Sigmoid colon (tissue), 7 donors: Measurements from ENCODE around the gene TBXT. TPM values are rescaled to one million over a fixed set of nuclear protein-coding genes. Genes with fewer than 3 reads are reported as not detected.

Experiments
- DNase-seq: peaks from one replicate; pipeline ENCODE4 v3.0.0-alpha.2; 2019
- H3K27ac ChIP-seq, 4 donors: fragments of 200-600 bp; sonication (generic); one replicate each; pipeline ENCODE4 v1.5.1; 2016 to 2019; ENCODE audit warnings: mild to moderate bottlenecking in 1 of 4
- H3K27me3 ChIP-seq, 3 donors: fragments of 200-600 bp; sonication (generic); one replicate each; pipeline ENCODE4 v1.5.1; 2019; ENCODE audit warnings: mild to moderate bottlenecking in 1 of 3
- H3K36me3 ChIP-seq, 4 donors: fragments of 200-600 bp; sonication (generic); one replicate each; pipeline ENCODE4 v1.5.1; 2016 to 2019
- H3K4me1 ChIP-seq, 4 donors: fragments of 200-600 bp; sonication (generic); one replicate each; pipeline ENCODE4 v1.5.1; 2017 to 2019
- H3K4me3 ChIP-seq, 4 donors: fragments of 200-600 bp; sonication (generic); one replicate each; pipeline ENCODE4 v1.5.1; 2017 to 2019; ENCODE audit warnings: mild to moderate bottlenecking in 2 of 4, moderate library complexity in 1 of 4
- H3K9me3 ChIP-seq, 4 donors: fragments of 200-600 bp in 3 of 4; sonication (generic) in 3 of 4; one replicate each; pipeline versions ENCODE4 v1.5.1 to v1.6.1; 2013 to 2019
- CTCF ChIP-seq, 4 experiments: fragments of 450-650 bp in 3 of 4; fragments of 200-600 bp in 1 of 4; IDR thresholded peaks; one replicate each; pipeline ENCODE4 v1.5.1; 2016 to 2019; ENCODE audit warnings: antibody characterized with exemption in 4 of 4, mild to moderate bottlenecking in 3 of 4, moderate library complexity in 2 of 4
- EP300 ChIP-seq, 4 donors: sonication (generic); formaldehyde crosslinking; IDR thresholded peaks; one replicate each; pipeline ENCODE4 v1.6.1; 2017; ENCODE audit warnings: antibody characterized with exemption in 4 of 4
- POLR2A ChIP-seq, 2 donors: fragments of 450-650 bp; IDR thresholded peaks; one replicate each; pipeline ENCODE4 v1.6.1; 2016; ENCODE audit warnings: antibody characterized with exemption in 2 of 2, mild to moderate bottlenecking in 2 of 2, moderate library complexity in 2 of 2
- POLR2AphosphoS5 ChIP-seq, 4 donors: sonication (generic); formaldehyde crosslinking; IDR thresholded peaks; one replicate each; pipeline ENCODE4 v1.6.1; 2017; ENCODE audit warnings: antibody characterized with exemption in 4 of 4
- WGBS, 2 donors: extraction: QIAGEN DNeasy Blood & Tissue Kit; methylation state at CpG; one replicate each; pipeline ENCODE4 v1.1.7; 2013; 5-methylcytosine and 5-hydroxymethylcytosine counted together
- intact Hi-C: fragments of 100-400 bp; cut with DNase I; formaldehyde crosslinking; loops from one replicate; pipeline ENCODE4 v1.15.1; 2023
- polyA plus RNA-seq, 3 donors: library from polyadenylated mRNA; stranded (reverse); fragments of 200-250 nt; gene quantifications; one replicate each; pipeline ENCODE4 v1.2.3, GENCODE V29; 2013
- total RNA-seq, 4 donors: library from RNA; depleted of rRNA; stranded (reverse); fragments of >200 nt; gene quantifications; one replicate each; pipeline ENCODE4 v1.1.0, GENCODE V29; 2016
- donor health status: healthy with polysubstance abuse.
- donor health status: Bipolar disorder and iron deficiency.
- donor health status: healthy.

TBXT gene
- total and polyA plus RNA-seq, 7 donors: not detected

- intact Hi-C loops: no loop called here
- H3K36me3 ChIP-seq: no peaks in the 10 kb centered on the region
- DNase-seq: no peak
- H3K4me3 ChIP-seq: no peak overlapping the region
- H3K27ac ChIP-seq: no peak overlapping the region
- TF ChIP-seq POLR2AphosphoS5 (IDR thresholded peaks at IDR 0.05) (no peak), POLR2A (IDR thresholded peaks at IDR 0.05) (no peak), CTCF (IDR thresholded peaks at IDR 0.05) (no peak), EP300 (IDR thresholded peaks at IDR 0.05) (no peak)
- H3K4me1 ChIP-seq: peaks cover 0 to 36% (median 28%) of the 10 kb centered on the region in 4 donors
- 4 to 14% methylated on average over 63 of the region's 63 CpGs for WGBS, 2 donors
- H3K9me3 ChIP-seq: no peaks in the 10 kb centered on the region
- H3K27me3 ChIP-seq: peaks cover 32 to 88% (median 60%) of the 10 kb centered on the region in 3 donors
These were observed 1.1 kb downstream of the TBXT start for GRCh38 chr6:166166314-166167257.

GRCh38 chr6:166165558-166166313 is 1.9 kb downstream of the TBXT start:
- Histone ChIP-seq H3K4me1 (peaks cover 0 to 36% (median 28%) of the 10 kb centered on the region in 4 donors), H3K27ac (no peak overlapping the region), H3K27me3 (peaks cover 32 to 79% (median 60%) of the 10 kb centered on the region in 3 donors), H3K4me3 (no peak overlapping the region), H3K36me3 (no peaks in the 10 kb centered on the region), H3K9me3 (no peaks in the 10 kb centered on the region)
- WGBS, 2 donors: 14 to 21% methylated on average over 23 of the region's 23 CpGs
- DNase-seq: no peak
- TF ChIP-seq POLR2A (IDR thresholded peaks at IDR 0.05): no peak
- no peak for TF ChIP-seq EP300 (IDR thresholded peaks at IDR 0.05)
- TF ChIP-seq CTCF (IDR thresholded peaks at IDR 0.05): no peak
- no peak for TF ChIP-seq POLR2AphosphoS5 (IDR thresholded peaks at IDR 0.05)
- intact Hi-C loops: no loop called here

- TF ChIP-seq CTCF (IDR thresholded peaks at IDR 0.05) (no peak), POLR2AphosphoS5 (IDR thresholded peaks at IDR 0.05) (no peak), POLR2A (IDR thresholded peaks at IDR 0.05) (no peak), EP300 (IDR thresholded peaks at IDR 0.05) (no peak)
- Histone ChIP-seq H3K4me3 (no peak overlapping the region), H3K27ac (no peak overlapping the region), H3K27me3 (peaks cover 17 to 50% (median 33%) of the 10 kb centered on the region in 3 donors), H3K9me3 (no peaks in the 10 kb centered on the region), H3K36me3 (no peaks in the 10 kb centered on the region), H3K4me1 (peaks cover 0 to 17% (median 13%) of the 10 kb centered on the region in 4 donors)
- intact Hi-C loops: no loop called here
- DNase-seq: peak; percentile 9
- 20 to 53% methylated on average over 1 of the region's 1 CpG for WGBS, 2 donors
These were observed 4.9 kb downstream of the TBXT start for GRCh38 chr6:166162599-166163342.

GRCh38 chr6:166157930-166158617 is 9.6 kb downstream of the TBXT start:
- Histone ChIP-seq H3K9me3 (no peaks in the 10 kb centered on the region), H3K27me3 (peaks cover 0 to 4% (median 3%) of the 10 kb centered on the region in 3 donors), H3K36me3 (no peaks in the 10 kb centered on the region), H3K4me1 (no peaks in the 10 kb centered on the region), H3K4me3 (no peak overlapping the region), H3K27ac (no peak overlapping the region)
- no peak for DNase-seq
- WGBS, 2 donors: 89 to 90% methylated on average over 28 of the region's 28 CpGs
- TF ChIP-seq CTCF (IDR thresholded peaks at IDR 0.05): no peak
- TF ChIP-seq EP300 (IDR thresholded peaks at IDR 0.05): no peak
- no peak for TF ChIP-seq POLR2AphosphoS5 (IDR thresholded peaks at IDR 0.05)
- no peak for TF ChIP-seq POLR2A (IDR thresholded peaks at IDR 0.05)
- intact Hi-C loops: no loop called here
